ENCODE data around the gene ZPLD1. TPM values are rescaled to one million over a fixed set of nuclear protein-coding genes. Genes with fewer than 3 reads are reported as not detected.

Gene ZPLD1
- total and polyA plus RNA-seq, 9 donors: 0.11 to 0.48 (median 0.27) TPM; not detected in 1

DNA sequence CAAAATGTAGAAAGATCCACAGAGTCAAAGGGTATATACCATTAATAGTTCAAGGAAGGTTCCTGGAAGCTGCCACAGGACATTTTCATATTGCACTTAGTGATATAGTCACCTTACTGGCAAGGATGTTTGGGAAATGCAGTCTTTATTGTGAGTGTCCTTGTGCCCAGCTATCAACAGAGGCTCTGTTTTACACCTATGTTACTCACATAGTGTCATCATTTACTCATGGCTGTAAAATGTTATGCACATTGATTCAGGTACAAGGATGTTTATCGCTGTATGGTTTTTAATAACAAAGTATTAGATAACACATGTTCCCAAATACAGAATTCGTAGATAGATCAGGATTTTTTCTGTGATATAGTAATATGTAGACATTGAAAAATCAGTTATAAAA lies 50.9 kb downstream of the ZPLD1 start:
- intact Hi-C loops (cut with DNase I): no loop called here
- whole genome bisulfite sequencing, 3 donors: 84 to 88% (median 87%) methylated on average over 2 of the region's 2 CpGs
- TF ChIP-seq POLR2A (IDR thresholded peaks at IDR 0.05): no peak
- Histone ChIP-seq H3K36me3 (no peaks in the 10 kb centered on the region), H3K27me3 (no peaks in the 10 kb centered on the region), H3K9me3 (no peaks in the 10 kb centered on the region), H3K27ac (no peak overlapping the region), H3K4me3 (no peak overlapping the region), H3K4me1 (ENCODE audit: insufficient read depth) (no peaks in the 10 kb centered on the region)
- DNase-seq: no peak

DNA sequence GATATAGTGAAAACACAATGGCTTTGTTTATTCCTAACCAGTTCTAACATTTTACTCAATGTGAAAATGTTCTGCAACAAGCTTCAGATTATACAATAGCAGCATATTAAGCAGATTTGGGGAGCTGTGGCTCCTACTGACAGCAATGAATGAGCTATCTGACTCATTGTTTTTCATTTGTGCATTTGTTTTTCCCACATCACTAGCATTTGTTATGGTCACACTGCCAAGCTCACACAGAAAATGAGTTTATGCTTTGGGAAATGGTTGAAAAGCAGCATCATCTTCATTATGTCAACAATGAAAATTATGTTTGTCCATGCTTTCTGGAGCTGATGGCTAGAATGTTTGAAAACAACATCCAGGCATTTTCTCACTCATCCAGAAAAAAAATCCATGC lies 53.5 kb downstream of the ZPLD1 start:
- H3K4me1 ChIP-seq (ENCODE audit: insufficient read depth): no peaks in the 10 kb centered on the region
- no peak for DNase-seq
- no peak overlapping the region for H3K27ac ChIP-seq
- H3K4me3 ChIP-seq: no peak overlapping the region
- no peaks in the 10 kb centered on the region for H3K27me3 ChIP-seq
- no peaks in the 10 kb centered on the region for H3K9me3 ChIP-seq
- intact Hi-C loops (cut with DNase I): no loop called here
- TF ChIP-seq EP300 (IDR thresholded peaks at IDR 0.05): no peak
- TF ChIP-seq POLR2A (IDR thresholded peaks at IDR 0.05): no peak
- TF ChIP-seq, protein P1, sequence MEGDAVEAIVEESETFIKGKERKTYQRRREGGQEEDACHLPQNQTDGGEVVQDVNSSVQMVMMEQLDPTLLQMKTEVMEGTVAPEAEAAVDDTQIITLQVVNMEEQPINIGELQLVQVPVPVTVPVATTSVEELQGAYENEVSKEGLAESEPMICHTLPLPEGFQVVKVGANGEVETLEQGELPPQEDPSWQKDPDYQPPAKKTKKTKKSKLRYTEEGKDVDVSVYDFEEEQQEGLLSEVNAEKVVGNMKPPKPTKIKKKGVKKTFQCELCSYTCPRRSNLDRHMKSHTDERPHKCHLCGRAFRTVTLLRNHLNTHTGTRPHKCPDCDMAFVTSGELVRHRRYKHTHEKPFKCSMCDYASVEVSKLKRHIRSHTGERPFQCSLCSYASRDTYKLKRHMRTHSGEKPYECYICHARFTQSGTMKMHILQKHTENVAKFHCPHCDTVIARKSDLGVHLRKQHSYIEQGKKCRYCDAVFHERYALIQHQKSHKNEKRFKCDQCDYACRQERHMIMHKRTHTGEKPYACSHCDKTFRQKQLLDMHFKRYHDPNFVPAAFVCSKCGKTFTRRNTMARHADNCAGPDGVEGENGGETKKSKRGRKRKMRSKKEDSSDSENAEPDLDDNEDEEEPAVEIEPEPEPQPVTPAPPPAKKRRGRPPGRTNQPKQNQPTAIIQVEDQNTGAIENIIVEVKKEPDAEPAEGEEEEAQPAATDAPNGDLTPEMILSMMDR (IDR thresholded peaks at IDR 0.05): no peak
- no peaks in the 10 kb centered on the region for H3K36me3 ChIP-seq

DNA sequence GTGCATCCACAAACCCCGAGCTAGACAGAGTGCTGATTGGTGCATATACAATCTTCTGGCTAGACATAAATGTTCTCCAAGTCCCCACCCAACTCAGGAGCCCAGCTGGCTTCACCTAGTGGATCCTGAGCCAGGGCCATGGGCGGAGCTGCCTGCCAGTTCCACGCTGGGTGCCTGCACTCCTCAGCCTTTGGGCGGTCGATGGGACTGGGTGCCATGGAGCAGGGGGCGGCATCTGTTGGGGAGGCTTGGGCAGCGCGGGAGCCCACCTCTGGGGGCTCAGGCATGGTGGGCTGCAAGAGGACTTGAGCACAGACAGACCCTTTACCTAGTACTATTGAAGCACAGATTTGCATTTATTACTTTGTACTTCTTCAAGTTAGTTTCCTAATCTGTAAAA lies 57.5 kb downstream of the ZPLD1 start:
- H3K36me3 ChIP-seq: no peaks in the 10 kb centered on the region
- H3K4me1 ChIP-seq (ENCODE audit: insufficient read depth): no peaks in the 10 kb centered on the region
- TF ChIP-seq POLR2A (IDR thresholded peaks at IDR 0.05) (no peak), EP300 (IDR thresholded peaks at IDR 0.05) (no peak)
- TF ChIP-seq, protein P1 (IDR thresholded peaks at IDR 0.05): no peak
- no peak for DNase-seq
- no peak overlapping the region for H3K27ac ChIP-seq
- intact Hi-C loops (cut with DNase I): no loop called here
- no peaks in the 10 kb centered on the region for H3K9me3 ChIP-seq
- 92 to 97% (median 95%) methylated on average over 7 to 8 of the region's 8 CpGs for WGBS, 3 donors
- H3K4me3 ChIP-seq: no peak overlapping the region
- no peaks in the 10 kb centered on the region for H3K27me3 ChIP-seq

DNA sequence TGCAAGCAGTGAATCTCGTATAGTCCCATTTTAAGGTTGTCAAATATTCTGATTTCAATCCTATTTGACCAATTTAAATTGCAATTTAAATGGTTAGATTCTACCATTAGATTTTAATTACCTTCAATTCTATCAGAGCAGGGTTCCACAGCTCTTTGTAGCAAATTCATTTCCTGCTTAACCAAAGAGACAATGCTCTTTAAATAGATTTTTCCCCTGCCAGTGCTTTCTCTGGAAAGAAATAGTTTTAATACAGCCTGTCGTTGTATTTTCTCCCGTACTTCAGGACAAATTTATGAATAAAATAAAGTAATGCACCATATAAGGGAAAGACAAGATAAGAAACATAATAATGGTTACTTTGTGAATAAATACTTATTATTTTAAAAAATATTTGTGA lies 62.8 kb downstream of the ZPLD1 start:
- no peak overlapping the region for H3K27ac ChIP-seq
- WGBS, 3 donors: 44 to 63% (median 55%) methylated on average over 3 of the region's 3 CpGs

DNA sequence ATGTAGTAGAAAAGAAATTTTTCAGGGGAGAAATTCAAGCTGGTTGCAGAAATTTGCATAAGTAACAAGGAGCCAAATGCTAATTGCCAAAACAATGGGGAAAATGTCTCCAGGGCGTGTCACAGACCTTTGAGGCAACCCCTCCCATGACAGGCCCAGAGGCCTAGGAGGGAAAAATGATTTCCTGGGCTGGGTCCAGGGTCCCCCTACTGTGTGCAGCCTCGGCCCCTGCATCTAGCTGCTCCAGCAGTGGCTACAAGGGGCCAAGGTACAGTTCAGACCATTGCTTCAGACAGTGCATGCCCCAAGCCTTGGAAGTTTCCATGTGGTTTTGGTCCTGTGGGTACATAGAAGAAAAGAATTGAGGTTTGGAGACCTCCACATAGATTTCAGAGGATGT lies 70.7 kb downstream of the ZPLD1 start:
- Histone ChIP-seq H3K9me3 (no peaks in the 10 kb centered on the region), H3K4me1 (ENCODE audit: insufficient read depth) (no peaks in the 10 kb centered on the region), H3K27ac (no peak overlapping the region), H3K4me3 (no peak overlapping the region), H3K36me3 (no peaks in the 10 kb centered on the region), H3K27me3 (no peaks in the 10 kb centered on the region)
- 77 to 85% (median 78%) methylated on average over 2 of the region's 2 CpGs for WGBS, 3 donors
- no peak for DNase-seq
- intact Hi-C loops (cut with DNase I): no loop called here
- TF ChIP-seq EP300 (IDR thresholded peaks at IDR 0.05) (no peak), POLR2A (IDR thresholded peaks at IDR 0.05) (no peak)
- TF ChIP-seq, protein P1 (IDR thresholded peaks at IDR 0.05): no peak

More for the DNA sequence above, 62.8 kb downstream of the ZPLD1 start:
- Histone ChIP-seq H3K4me1 (ENCODE audit: insufficient read depth) (no peaks in the 10 kb centered on the region), H3K27me3 (no peaks in the 10 kb centered on the region), H3K4me3 (no peak overlapping the region), H3K36me3 (no peaks in the 10 kb centered on the region), H3K9me3 (no peaks in the 10 kb centered on the region)
- no peak for DNase-seq
- intact Hi-C loops (cut with DNase I): no loop called here
- TF ChIP-seq EP300 (IDR thresholded peaks at IDR 0.05): no peak
- no peak for TF ChIP-seq POLR2A (IDR thresholded peaks at IDR 0.05)
- TF ChIP-seq, protein P1 (IDR thresholded peaks at IDR 0.05): no peak

All from ovary (tissue), 9 donors.